GOT3 (cell line): ENCODE measurements around the gene RNASEL.

Experiments used
- DNase-seq: peaks from one replicate; lab custom pipeline; 2025; ENCODE audit warnings: mixed read lengths; lab: John Stamatoyannopoulos, UW

RNASEL gene

GRCh38 chr1:182600745-182601415 lies 11.8 kb upstream of the RNASEL start:
- DNase-seq = no peak

GRCh38 chr1:182600036-182600713 lies 11.1 kb upstream of the RNASEL start:
- no peak for DNase-seq

DNA sequence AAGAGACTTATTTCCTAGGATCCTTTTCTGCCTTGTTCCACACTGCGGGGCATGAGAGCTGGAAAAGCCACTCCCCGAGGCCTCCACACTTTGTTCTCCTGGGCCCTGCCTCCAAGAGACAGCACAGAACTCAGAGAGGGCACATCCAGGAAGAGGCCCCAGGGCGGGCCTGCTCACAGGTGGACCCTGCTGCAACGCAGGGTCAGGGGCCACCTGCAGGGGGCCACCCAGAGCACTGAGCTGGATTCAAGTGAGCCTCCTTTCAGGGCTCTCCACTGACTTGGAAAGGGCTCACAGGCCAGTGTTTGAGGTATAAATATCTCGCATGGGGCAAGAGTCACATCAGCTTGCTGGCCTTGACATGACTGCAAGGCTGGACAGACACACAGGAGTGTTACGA lies 10.3 kb upstream of the RNASEL start:
- DNase-seq = no peak

DNA sequence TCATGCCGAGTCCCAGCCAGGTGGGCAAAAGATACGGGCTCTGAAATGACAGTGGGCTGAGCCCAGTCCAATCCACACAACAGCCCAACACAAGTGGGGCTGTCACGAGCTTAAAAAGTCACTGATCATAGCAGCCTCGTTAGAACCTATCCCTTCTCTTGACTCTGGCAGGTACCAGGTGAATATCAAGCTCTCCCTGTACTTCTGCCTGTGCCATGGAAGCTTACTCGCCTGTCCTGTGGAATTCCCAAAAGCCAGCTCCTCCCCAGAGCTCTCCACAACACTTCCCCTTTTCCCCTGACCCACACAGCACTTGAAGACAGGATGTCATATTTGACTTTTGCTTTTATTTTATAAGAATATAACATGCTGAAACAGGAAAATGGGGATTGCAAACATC lies 9.2 kb upstream of the RNASEL start:
- no peak for DNase-seq

DNA sequence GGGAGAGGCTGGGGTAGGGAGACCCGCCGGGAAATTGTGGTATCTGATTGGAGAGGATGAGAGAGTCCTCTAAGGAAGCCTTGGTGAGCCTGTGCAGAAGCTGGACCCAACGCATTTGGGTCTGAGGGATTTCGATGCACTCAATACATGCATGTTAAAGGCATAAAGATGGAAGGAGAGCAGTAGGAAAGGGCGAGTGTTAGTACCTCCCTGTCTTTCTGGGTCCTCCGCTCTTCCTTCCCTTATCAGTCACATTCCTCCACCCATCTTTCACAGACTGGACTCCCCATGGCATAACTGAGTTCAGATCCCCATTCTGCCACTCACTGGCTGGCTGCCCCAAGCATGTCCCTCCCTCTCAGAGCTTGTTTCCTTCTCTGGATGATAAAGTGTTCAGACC lies 7.9 kb upstream of the RNASEL start:
- no peak for DNase-seq

DNA sequence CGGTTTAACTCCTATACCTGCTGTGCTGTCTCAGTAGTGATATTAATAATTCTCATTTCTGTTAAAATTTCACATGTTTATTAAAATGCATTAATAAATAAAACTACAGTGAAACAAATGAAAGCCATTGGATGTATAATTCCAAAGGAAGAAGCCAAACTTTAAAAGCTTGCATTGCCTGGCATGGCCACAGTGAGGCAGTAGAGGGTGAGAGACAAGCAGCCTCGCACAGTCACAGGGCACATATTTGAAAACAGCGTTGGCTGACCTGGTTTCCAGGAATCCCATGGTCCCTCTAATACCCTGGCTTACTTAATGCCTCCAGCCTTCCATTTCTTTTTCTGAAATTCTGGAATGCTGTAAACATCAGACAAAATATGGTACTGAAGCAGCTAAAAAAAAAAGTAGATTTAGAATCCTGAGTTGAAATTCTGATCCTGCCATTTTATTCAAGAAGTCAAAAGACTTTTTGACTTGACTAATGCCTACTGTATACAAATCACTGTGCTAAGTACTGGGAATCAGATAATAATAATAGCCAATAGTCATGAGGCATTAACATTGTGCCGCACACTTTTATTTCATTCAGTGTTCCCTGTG lies 6.7 kb upstream of the RNASEL start:
- no peak for DNase-seq

GRCh38 chr1:182589931-182590330 lies 875 bp upstream of the RNASEL start:
- DNase-seq = no peak

DNA sequence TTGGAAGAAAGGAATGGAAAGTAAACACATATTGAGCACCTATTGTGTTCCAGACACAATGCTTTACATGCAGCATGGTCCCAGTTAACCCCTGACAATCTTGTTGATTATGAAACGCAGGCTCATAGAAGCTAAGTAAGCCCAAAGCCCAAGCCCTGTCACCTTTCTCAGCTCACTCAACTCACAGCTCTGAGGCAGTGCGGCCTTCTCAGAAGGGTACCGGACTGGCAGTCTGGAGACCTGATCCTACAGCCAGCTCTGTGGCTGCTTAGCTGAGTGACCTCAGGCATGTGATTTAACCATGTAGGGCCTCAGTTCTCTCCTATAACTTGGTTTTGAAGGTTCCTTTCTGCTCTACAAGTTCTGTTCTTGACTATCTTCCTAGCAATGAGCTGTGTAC lies 464 bp upstream of the RNASEL start:
- no peak for DNase-seq

DNA sequence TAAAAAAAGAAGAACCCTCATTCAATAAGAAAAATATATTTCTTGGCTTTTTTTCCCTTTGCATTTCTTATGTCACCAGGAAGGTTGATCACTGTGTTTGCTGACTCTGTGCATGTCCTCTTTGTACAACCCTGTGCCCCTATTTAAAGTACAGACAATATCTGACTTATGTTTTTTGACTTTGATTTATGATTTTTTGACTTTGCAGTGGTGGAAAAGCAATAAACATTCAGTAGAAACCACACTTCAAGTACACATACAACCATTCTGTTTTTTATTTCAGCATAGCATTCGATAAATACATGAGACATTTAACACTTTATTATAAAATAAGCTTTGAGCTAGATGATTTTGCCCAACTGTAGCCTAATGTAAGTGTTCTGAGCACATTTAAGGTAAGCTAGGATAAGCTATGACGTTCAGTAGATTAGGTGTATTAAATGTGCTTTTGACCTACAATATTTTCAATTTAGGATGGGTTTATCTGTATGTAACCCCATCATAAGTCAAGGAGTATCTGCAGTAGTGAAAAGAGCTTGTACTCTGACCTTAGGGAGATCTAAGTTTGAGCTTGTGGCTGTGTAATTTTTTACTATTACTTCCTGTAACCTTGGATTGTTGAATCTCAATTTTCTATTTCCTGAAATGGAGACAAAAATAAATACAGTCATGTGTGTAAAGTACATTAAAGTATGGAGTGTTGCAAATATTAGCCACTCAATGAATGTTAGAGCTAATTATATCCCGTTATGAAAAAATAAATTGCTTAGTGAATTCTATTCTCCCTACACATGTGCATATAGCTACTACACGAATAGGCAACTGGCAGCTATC lies 1.2 kb downstream of the RNASEL start:
- no peak for DNase-seq

- no peak for DNase-seq
Measured at GRCh38 chr1:182587093-182587492, 2.0 kb downstream of the RNASEL start.

GRCh38 chr1:182586380-182586779 lies 2.7 kb downstream of the RNASEL start:
- no peak for DNase-seq

DNA sequence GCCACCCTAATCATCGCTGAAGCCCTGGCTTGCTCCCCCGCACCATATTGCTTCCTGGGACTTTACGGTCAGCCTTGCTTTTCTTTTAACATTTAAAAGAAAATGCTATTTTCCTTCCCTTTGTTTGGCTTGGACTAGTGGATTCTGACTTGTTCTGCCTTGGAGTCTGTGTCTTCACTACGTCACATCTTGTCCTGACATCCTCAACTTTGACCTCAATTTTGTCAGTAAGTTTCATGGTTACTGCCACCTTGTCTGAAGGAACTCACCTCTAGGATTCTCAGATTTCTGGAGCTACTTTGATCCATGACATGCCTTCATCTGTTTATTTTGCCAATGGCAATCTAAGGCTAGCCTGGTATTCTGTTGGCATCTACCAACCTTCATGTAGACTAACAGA lies 4.3 kb downstream of the RNASEL start:
- no peak for DNase-seq

DNA sequence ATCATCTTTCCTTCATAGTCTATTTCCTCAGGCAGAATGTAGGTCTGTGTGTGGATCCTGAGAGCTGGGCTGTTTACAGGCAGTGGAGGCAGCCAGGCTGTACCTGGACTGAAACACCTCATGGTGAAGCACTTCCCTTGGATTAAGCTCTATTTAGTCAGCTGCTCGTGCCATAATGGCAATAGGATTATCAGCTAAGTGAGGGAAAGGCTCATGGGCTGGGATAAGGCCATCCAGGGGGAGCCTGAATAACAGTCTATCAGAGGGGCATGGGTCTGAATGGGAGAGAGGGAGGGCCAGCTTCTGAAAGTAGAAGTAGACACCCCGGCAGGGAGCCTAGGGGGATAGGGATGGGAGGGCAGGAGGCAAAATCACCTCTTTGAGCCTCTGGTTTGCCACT lies 8.3 kb downstream of the RNASEL start:
- DNase-seq = no peak

GRCh38 chr1:182575540-182576149 lies 13.4 kb downstream of the RNASEL start:
- DNase-seq = no peak

DNA sequence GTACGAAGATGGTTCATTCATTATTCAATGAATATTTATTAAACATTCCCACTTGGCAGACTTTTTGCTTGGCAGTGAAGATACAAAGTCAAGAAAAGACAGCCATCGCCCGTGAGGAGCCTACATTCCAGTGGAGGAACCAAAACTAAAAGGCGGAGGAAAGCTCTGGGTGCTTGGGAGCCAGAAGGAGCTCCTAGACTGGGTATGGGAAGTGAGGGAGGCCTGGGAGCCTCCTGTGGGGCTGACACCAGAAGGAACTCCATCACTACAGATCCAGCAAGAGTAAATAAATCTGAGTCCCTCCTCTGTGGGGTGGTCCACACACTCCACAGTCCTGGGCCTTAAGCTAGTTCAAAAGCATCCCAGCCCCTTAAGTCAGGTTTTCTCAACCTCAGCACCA lies 14.9 kb downstream of the RNASEL start:
- DNase-seq = no peak

GRCh38 chr1:182570611-182570970 lies 18.5 kb downstream of the RNASEL start:
- DNase-seq = no peak

GRCh38 chr1:182569939-182570610 lies 19.0 kb downstream of the RNASEL start:
- DNase-seq = no peak

GRCh38 chr1:182568647-182569284 lies 20.3 kb downstream of the RNASEL start:
- DNase-seq = no peak

GRCh38 chr1:182567629-182568028 lies 21.4 kb downstream of the RNASEL start:
- DNase-seq = no peak

- no peak for DNase-seq
Measured at GRCh38 chr1:182565537-182565936, 23.5 kb downstream of the RNASEL start.

- no peak for DNase-seq
Measured at GRCh38 chr1:182564406-182565004, 24.6 kb downstream of the RNASEL start.
